SK-N-SH (cell line): ENCODE results near the gene AOAH. TPM values are rescaled to one million over a fixed set of nuclear protein-coding genes. Genes with fewer than 3 reads are reported as not detected.

Source experiments
- CTCF ChIA-PET: fragments of 300-600, 350-600 bp; formaldehyde crosslinking; extraction: SDS; loops from one replicate; lab custom pipeline; 2021; lab: Yijun Ruan, JAX
- POLR2A ChIA-PET: fragments of 350-600 bp; sonication (Branson Sonifier 250); formaldehyde crosslinking; extraction: SDS; loops from one replicate; lab custom pipeline; 2020; ENCODE audit warnings: antibody characterized with exemption, inconsistent platforms; lab: Yijun Ruan, JAX
- DNase-seq: peaks from one replicate; pipeline ENCODE4 v3.0.0; 2012
- H2AFZ ChIP-seq: fragments of 200-600 bp; sonication (generic); 2 replicates; pipeline ENCODE4 v1.8.1; 2016; ENCODE audit warnings: antibody characterized with exemption, mild to moderate bottlenecking, low read depth
- H3F3A ChIP-seq: fragments of 200-600 bp; sonication (generic); replicated peaks from 2 replicates; pipeline ENCODE3; 2016; ENCODE audit warnings: antibody characterized with exemption, mild to moderate bottlenecking; ENCODE audit not compliant: insufficient read depth
- H3K27ac ChIP-seq, 2 experiments: fragments of 200-500 bp in 1 of 2; fragments of 200-600 bp in 1 of 2; sonication (Bioruptor generic) in 1 of 2; sonication (generic), shearing (Covaris generic) in 1 of 2; 2 replicates each; pipeline versions ENCODE4 v1.5.1 to v1.6.1; 2014 to 2016; ENCODE audit warnings: low read depth in 2 of 2, inconsistent platforms in 1 of 2, low read length in 1 of 2, mild to moderate bottlenecking in 1 of 2, mixed read lengths in 1 of 2
- H3K27me3 ChIP-seq: fragments of 200-600 bp; sonication (generic), shearing (Covaris generic); 2 replicates; pipeline ENCODE4 v1.6.1; 2016; ENCODE audit warnings: mixed run types; ENCODE audit not compliant: insufficient read depth
- H3K36me3 ChIP-seq, 2 experiments: fragments of 200-500 bp in 1 of 2; fragments of 200-600 bp in 1 of 2; sonication (Bioruptor generic) in 1 of 2; sonication (generic) in 1 of 2; replicated peaks in 1 of 2; 2 replicates each; pipeline versions ENCODE3 to v1.5.1; 2014 to 2016; ENCODE audit warnings: low read length in 1 of 2, mild to moderate bottlenecking in 1 of 2; ENCODE audit not compliant: insufficient read depth in 2 of 2, control insufficient read depth in 1 of 2
- H3K4me1 ChIP-seq, 2 experiments: fragments of 200-500 bp in 1 of 2; fragments of 200-600 bp in 1 of 2; sonication (Bioruptor generic) in 1 of 2; sonication (generic), shearing (Covaris generic) in 1 of 2; 2 replicates each; pipeline versions ENCODE4 v1.5.1 to v1.6.1; 2014 to 2016; ENCODE audit warnings: low read depth in 1 of 2, low read length in 1 of 2, mixed run types in 1 of 2; ENCODE audit not compliant: insufficient read depth in 2 of 2, control insufficient read depth in 1 of 2
- H3K4me2 ChIP-seq: fragments of 200-600 bp; sonication (generic), shearing (Covaris generic); 2 replicates; pipeline ENCODE4 v1.6.1; 2017; ENCODE audit warnings: mixed run types
- H3K4me3 ChIP-seq, 2 experiments: fragments of 200-500 bp in 1 of 2; fragments of 200-600 bp in 1 of 2; sonication (Bioruptor generic) in 1 of 2; sonication (generic), shearing (Covaris generic) in 1 of 2; 2 replicates each; pipeline versions ENCODE4 v1.5.1 to v1.8.1; 2014 to 2016; ENCODE audit warnings: low read depth in 2 of 2, inconsistent platforms in 1 of 2, low read length in 1 of 2, mild to moderate bottlenecking in 1 of 2, mixed read lengths in 1 of 2, moderate library complexity in 1 of 2
- H3K79me2 ChIP-seq: fragments of 200-600 bp; sonication (generic); 2 replicates; pipeline ENCODE4 v1.8.1; 2017; ENCODE audit warnings: mild to moderate bottlenecking; ENCODE audit not compliant: insufficient read depth
- H3K9ac ChIP-seq: fragments of 200-600 bp; sonication (generic); 2 replicates; pipeline ENCODE4 v1.6.1; 2017; ENCODE audit warnings: mixed run types
- H3K9me2 ChIP-seq: fragments of 200-600 bp; sonication (generic); 2 replicates; pipeline ENCODE4 v1.6.1; 2017; ENCODE audit warnings: mixed run types
- H3K9me3 ChIP-seq: fragments of 200-600 bp; sonication (generic); 2 replicates; pipeline ENCODE4 v1.6.1; 2017; ENCODE audit warnings: mixed run types, mild to moderate bottlenecking, moderate library complexity
- H4K20me1 ChIP-seq: fragments of 200-600 bp; sonication (generic); 2 replicates; pipeline ENCODE4 v1.6.1; 2017; ENCODE audit warnings: mild to moderate bottlenecking, mixed run types; ENCODE audit not compliant: insufficient read depth
- CHD2 ChIP-seq: fragments of 150-350 bp; IDR thresholded peaks from 2 replicates; pipeline ENCODE4 v1.6.1; 2018; ENCODE audit warnings: low read length; ENCODE audit not compliant: partially characterized antibody
- FOSL2 ChIP-seq: IDR thresholded peaks from 2 replicates; pipeline ENCODE4 v1.4.0; 2012; ENCODE audit warnings: low read depth, mild to moderate bottlenecking, moderate library complexity, borderline replicate concordance
- FOXJ3 ChIP-seq: sonication (generic); formaldehyde crosslinking; IDR thresholded peaks from 2 replicates; pipeline ENCODE4 v1.5.1; 2020; ENCODE audit warnings: mild to moderate bottlenecking, missing genetic modification reagents
- FOXM1 ChIP-seq: IDR thresholded peaks from 2 replicates; pipeline ENCODE4 v1.4.0; 2012; ENCODE audit warnings: low read depth, mild to moderate bottlenecking
- JUND ChIP-seq: IDR thresholded peaks from 2 replicates; pipeline ENCODE4 v1.4.0; 2012
- MAX ChIP-seq: IDR thresholded peaks from 2 replicates; pipeline ENCODE4 v1.4.0; 2012; ENCODE audit warnings: low read depth
- MXI1 ChIP-seq: IDR thresholded peaks from 2 replicates; pipeline ENCODE4 v1.6.1; 2012; ENCODE audit warnings: mild to moderate bottlenecking, low read depth, low read length, improper control_type of control experiment
- POLR2AphosphoS5 ChIP-seq: IDR thresholded peaks from 2 replicates; pipeline ENCODE4 v1.6.1; 2012; ENCODE audit warnings: low read depth, low read length
- RAD21 ChIP-seq: IDR thresholded peaks from 2 replicates; pipeline ENCODE4 v1.6.1; 2012; ENCODE audit warnings: mild to moderate bottlenecking, low read length
- RCOR1 ChIP-seq: fragments of 150-350 bp; IDR thresholded peaks from 2 replicates; pipeline ENCODE4 v1.6.1; 2017; ENCODE audit warnings: antibody characterized with exemption, low read length
- REST ChIP-seq: IDR thresholded peaks from 2 replicates; pipeline ENCODE4 v1.6.1; 2012; ENCODE audit warnings: mild to moderate bottlenecking, low read depth, low read length, moderate library complexity
- SMC3 ChIP-seq: IDR thresholded peaks from 2 replicates; pipeline ENCODE4 v1.6.1; 2012; ENCODE audit warnings: low read depth, low read length, improper control_type of control experiment
- TCF12 ChIP-seq: IDR thresholded peaks from 2 replicates; pipeline ENCODE4 v1.4.0; 2012
- USF1 ChIP-seq: IDR thresholded peaks from 2 replicates; pipeline ENCODE4 v1.4.0; 2012; ENCODE audit warnings: low read depth, borderline replicate concordance
- WGBS: methylation state at CpG from one replicate; pipeline ENCODE4 v1.1.6; 2017; ENCODE audit warnings: low lambda C conversion rate; 5-methylcytosine and 5-hydroxymethylcytosine counted together
- polyA plus RNA-seq, 3 experiments: library from polyadenylated mRNA; depleted of rRNA; stranded (reverse); fragments of >200 nt; gene quantifications; 2 replicates each; pipeline ENCODE4 v1.2.3, GENCODE V29; 2012

AOAH gene
- polyA plus RNA-seq, 1 of the 3 experiments (the other 2 are of a cell fraction): not detected

GRCh38 chr7:36690041-36690440 is 34.3 kb downstream of the AOAH start:
- Histone ChIP-seq H3K9me3 (no peaks in the 10 kb centered on the region), H3K4me2 (no peak overlapping the region), H3K4me1 (peaks cover 0 to 25% of the 10 kb centered on the region in 2 experiments; a peak in 2 of 4 replicates), H3K27ac (peak overlapping the region in 1 of 2 experiments; percentile 91; a peak in 2 of 4 replicates), H3K79me2 (no peaks in the 10 kb centered on the region), H3K9me2 (no peaks in the 10 kb centered on the region)
- no peak for DNase-seq
- TF ChIP-seq FOXM1 (no peak), FOXJ3 (CRISPR knock-in tag) (no peak), USF1 (no peak), MXI1 (no peak), RCOR1 (no peak), POLR2AphosphoS5 (no peak)
- TF ChIP-seq, all 33 proteins: peak for 0
- no peak overlapping the region for H2AFZ ChIP-seq
- WGBS: 75% methylated on average over 4 of the region's 4 CpGs
- no peaks in the 10 kb centered on the region for H3K27me3 ChIP-seq
- no peaks in the 10 kb centered on the region for H3F3A ChIP-seq
- H3K4me3 ChIP-seq: no peak overlapping the region; a peak in 1 of 4 replicates
- ChIA-PET POLR2A (no interaction called here), CTCF (interaction anchor here (0.7 to 2.8 kb wide), 11 partner anchors 9 to 492 kb away, joined by 3 to 13 read pairs (median 4); no protein-coding TSS in a partner anchor)
- no peak overlapping the region for H3K9ac ChIP-seq
- no peaks in the 10 kb centered on the region for H3K36me3 ChIP-seq
- H4K20me1 ChIP-seq: no peaks in the 10 kb centered on the region

GRCh38 chr7:36686499-36686898 is 37.8 kb downstream of the AOAH start:
- Histone ChIP-seq H3K4me3 (no peak overlapping the region), H3K4me2 (no peak overlapping the region), H3K79me2 (no peaks in the 10 kb centered on the region), H3K9me2 (no peaks in the 10 kb centered on the region), H4K20me1 (no peaks in the 10 kb centered on the region), H3K36me3 (no peaks in the 10 kb centered on the region), H2AFZ (no peak overlapping the region), H3K27ac (no peak overlapping the region)
- no peak for DNase-seq
- CTCF ChIA-PET: interaction anchor here (1.0 to 1.2 kb wide), 2 partner anchors 16 to 199 kb away, joined by 4 to 6 read pairs; no protein-coding TSS in a partner anchor
- TF ChIP-seq CHD2: no peak
- TF ChIP-seq MAX: no peak
- no peak for TF ChIP-seq FOXM1
- no peak for TF ChIP-seq RAD21
- peak; percentile 24; the same call in 1 of the 2 replicates for TF ChIP-seq JUND
- TF ChIP-seq REST: no peak
- TF ChIP-seq SMC3: no peak
- peak; percentile 14; the same call in 1 of the 2 replicates for TF ChIP-seq FOSL2
- TF ChIP-seq TCF12: peak; percentile 56
- TF ChIP-seq, all 33 proteins: peak for 3
- POLR2A ChIA-PET: interaction anchor here (0.5 kb wide), 1 partner anchor 597 kb away, joined by 3 read pairs; no protein-coding TSS in a partner anchor
- Histone ChIP-seq H3K4me1 (peaks cover 0 to 21% of the 10 kb centered on the region in 2 experiments; a peak in 2 of 4 replicates), H3F3A (no peaks in the 10 kb centered on the region), H3K9me3 (no peaks in the 10 kb centered on the region; the same call in 1 of the 2 replicates), H3K9ac (no peak overlapping the region), H3K27me3 (no peaks in the 10 kb centered on the region)
- WGBS: 28% methylated on average over 5 of the region's 5 CpGs
